Neural cell (in vitro differentiated cells): ENCODE data around the gene APP. TPM values are rescaled to one million over a fixed set of nuclear protein-coding genes. Genes with fewer than 3 reads are reported as not detected.

ENCODE experiments used
- H2AFZ ChIP-seq: fragments of 200-600, 300-800 bp; sonication (generic), shearing (Covaris generic); 2 replicates; pipeline ENCODE4 v1.6.0; 2014; ENCODE audit warnings: low read depth, mild to moderate bottlenecking, antibody characterized with exemption, low read length, moderate library complexity
- H3F3A ChIP-seq: fragments of 200-600 bp; shearing (Covaris generic); 2 replicates; pipeline ENCODE4 v1.6.1; 2016; ENCODE audit warnings: mild to moderate bottlenecking, moderate library complexity, mixed read lengths, antibody characterized with exemption, low read length; ENCODE audit not compliant: insufficient read depth, poor library complexity, severe bottlenecking
- H3K27ac ChIP-seq: fragments of 200-600, 300-800 bp; sonication (generic), shearing (Covaris generic); 2 replicates; pipeline ENCODE4 v1.5.1; 2014; ENCODE audit warnings: mild to moderate bottlenecking, low read length, moderate library complexity
- H3K27me3 ChIP-seq: fragments of 300-800, 200-600 bp; sonication (generic), shearing (Covaris generic); 2 replicates; pipeline ENCODE4 v1.6.0; 2014; ENCODE audit warnings: mild to moderate bottlenecking, low read depth, low read length, moderate library complexity; ENCODE audit not compliant: insufficient read depth
- H3K36me3 ChIP-seq: fragments of 300-800, 200-600 bp; sonication (generic), shearing (Covaris generic); 2 replicates; pipeline ENCODE4 v1.5.1; 2014; ENCODE audit warnings: mild to moderate bottlenecking, antibody characterized with exemption, low read length, moderate library complexity; ENCODE audit not compliant: insufficient read depth
- H3K4me2 ChIP-seq: fragments of 300-800, 200-600 bp; sonication (generic), shearing (Covaris generic); 2 replicates; pipeline ENCODE4 v1.6.0; 2014; ENCODE audit warnings: mild to moderate bottlenecking, low read length
- H3K4me3 ChIP-seq: fragments of 300-800, 200-600 bp; sonication (generic), shearing (Covaris generic); 2 replicates; pipeline ENCODE4 v1.5.1; 2014; ENCODE audit warnings: mild to moderate bottlenecking, low read length, moderate library complexity
- H3K79me2 ChIP-seq: fragments of 200-600 bp; shearing (Covaris generic); replicated peaks from 2 replicates; pipeline ENCODE4 v1.6.0; 2014; ENCODE audit warnings: mild to moderate bottlenecking, low read length, moderate library complexity; ENCODE audit not compliant: insufficient read depth
- H3K9ac ChIP-seq: fragments of 300-800, 200-600 bp; sonication (generic), shearing (Covaris generic); 2 replicates; pipeline ENCODE4 v1.6.1; 2016; ENCODE audit warnings: mild to moderate bottlenecking, low read length, mixed read lengths
- H3K9me2 ChIP-seq: fragments of 200-600 bp; shearing (Covaris generic); 2 replicates; pipeline ENCODE4 v1.6.1; 2016; ENCODE audit warnings: mild to moderate bottlenecking, low read length, mixed read lengths; ENCODE audit not compliant: insufficient read depth
- H3K9me3 ChIP-seq: fragments of 200-600, 300-800 bp; sonication (generic), shearing (Covaris generic); 2 replicates; pipeline ENCODE4 v1.6.1; 2016; ENCODE audit warnings: mild to moderate bottlenecking, mixed run types, low read length, moderate library complexity, mixed read lengths
- H4K20me1 ChIP-seq: fragments of 200-600 bp; shearing (Covaris generic); 2 replicates; pipeline ENCODE4 v1.6.1; 2016; ENCODE audit warnings: mild to moderate bottlenecking, mixed run types; ENCODE audit not compliant: insufficient read depth
- EP300 ChIP-seq: fragments of 450-650 bp; conservative IDR thresholded peaks from 2 replicates; pipeline ENCODE4 v1.6.1; 2014; ENCODE audit warnings: antibody characterized with exemption, mild to moderate bottlenecking, moderate library complexity; ENCODE audit not compliant: poor library complexity, severe bottlenecking
- EZH2 ChIP-seq: fragments of 200-600, 300-800 bp; shearing (Covaris generic), sonication (generic); IDR thresholded peaks from 2 replicates; pipeline ENCODE4 v1.6.1; 2014; ENCODE audit warnings: antibody characterized with exemption, low read length, borderline replicate concordance, mild to moderate bottlenecking; ENCODE audit not compliant: insufficient read depth, poor library complexity, severe bottlenecking
- MXI1 ChIP-seq: fragments of 450-650 bp; conservative IDR thresholded peaks from 2 replicates; pipeline ENCODE4 v1.6.1; 2014; ENCODE audit warnings: antibody characterized with exemption, mild to moderate bottlenecking; ENCODE audit not compliant: poor library complexity, severe bottlenecking
- POLR2AphosphoS5 ChIP-seq: IDR thresholded peaks from 2 replicates; pipeline ENCODE4 v1.6.1; 2012
- RAD21 ChIP-seq: fragments of 450-650 bp; conservative IDR thresholded peaks from 2 replicates; pipeline ENCODE4 v1.6.1; 2014; ENCODE audit warnings: antibody characterized with exemption, mild to moderate bottlenecking, moderate library complexity
- SMC3 ChIP-seq: fragments of 450-650 bp; conservative IDR thresholded peaks from 2 replicates; pipeline ENCODE4 v1.6.1; 2014; ENCODE audit warnings: antibody characterized with exemption, mild to moderate bottlenecking, moderate library complexity; ENCODE audit not compliant: poor library complexity
- TAF1 ChIP-seq: IDR thresholded peaks from 2 replicates; pipeline ENCODE4 v1.6.1; 2012; ENCODE audit warnings: low read depth
- polyA plus RNA-seq: library from polyadenylated mRNA; depleted of rRNA; stranded (reverse); fragments of >200 nt; gene quantifications from 2 replicates; pipeline ENCODE4 v1.2.3, GENCODE V29; 2014
- TF ChIP-seq, protein P1 (sequence below): IDR thresholded peaks from 2 replicates; pipeline ENCODE4 v1.6.1; 2012; ENCODE audit warnings: borderline replicate concordance
- TF ChIP-seq, protein P2 (sequence below): fragments of 450-650 bp; IDR thresholded peaks from 2 replicates; pipeline ENCODE4 v1.5.1; 2014; ENCODE audit warnings: antibody characterized with exemption, mild to moderate bottlenecking, moderate library complexity; ENCODE audit not compliant: poor library complexity, severe bottlenecking

Gene APP
- polyA plus RNA-seq, 1 donor from 2014 or later: 470 TPM

DNA sequence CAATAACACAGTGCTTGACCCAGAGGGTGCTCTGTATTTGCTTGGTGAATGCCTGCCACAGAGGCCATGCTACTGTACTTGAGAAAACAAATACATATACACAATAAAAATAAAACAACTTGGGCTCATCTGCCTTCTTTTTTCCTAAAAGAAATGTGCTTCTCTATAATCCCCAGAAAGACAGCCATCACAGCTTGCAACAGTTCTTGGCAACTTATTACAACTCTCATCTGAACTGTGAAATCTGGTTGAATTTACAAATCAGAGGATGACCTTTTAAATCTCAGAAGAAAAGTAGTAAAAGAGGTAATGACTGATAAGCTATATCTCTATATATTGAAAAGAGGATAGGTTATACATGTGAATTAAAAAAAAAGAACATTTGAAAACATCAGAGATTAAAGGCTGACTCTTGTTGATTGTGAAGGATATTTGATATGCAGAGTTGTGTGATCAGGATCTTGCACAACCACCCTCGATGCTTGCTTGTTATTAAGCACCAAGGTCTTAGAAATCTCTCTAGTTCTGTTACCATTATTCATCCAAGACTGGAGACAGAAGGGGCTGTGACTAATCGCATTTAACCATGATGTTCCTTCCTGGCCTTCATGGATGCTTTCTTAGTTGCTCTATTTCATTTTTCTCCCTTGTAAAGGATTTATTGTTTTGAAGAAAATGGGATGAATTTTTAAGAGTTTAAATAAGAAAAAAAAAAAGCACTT, 213.4 kb downstream of the APP start:
- Histone ChIP-seq H4K20me1 (no peaks in the 10 kb centered on the region), H3K27ac (no peak overlapping the region), H3K9me3 (no peaks in the 10 kb centered on the region), H3K9ac (no peak overlapping the region), H3K36me3 (no peaks in the 10 kb centered on the region), H3K27me3 (no peaks in the 10 kb centered on the region), H3F3A (no peaks in the 10 kb centered on the region), H3K4me3 (no peak overlapping the region), H3K9me2 (no peaks in the 10 kb centered on the region), H3K4me2 (no peak overlapping the region), H2AFZ (no peak overlapping the region), H3K79me2 (no peaks in the 10 kb centered on the region)
- TF ChIP-seq, protein P1, sequence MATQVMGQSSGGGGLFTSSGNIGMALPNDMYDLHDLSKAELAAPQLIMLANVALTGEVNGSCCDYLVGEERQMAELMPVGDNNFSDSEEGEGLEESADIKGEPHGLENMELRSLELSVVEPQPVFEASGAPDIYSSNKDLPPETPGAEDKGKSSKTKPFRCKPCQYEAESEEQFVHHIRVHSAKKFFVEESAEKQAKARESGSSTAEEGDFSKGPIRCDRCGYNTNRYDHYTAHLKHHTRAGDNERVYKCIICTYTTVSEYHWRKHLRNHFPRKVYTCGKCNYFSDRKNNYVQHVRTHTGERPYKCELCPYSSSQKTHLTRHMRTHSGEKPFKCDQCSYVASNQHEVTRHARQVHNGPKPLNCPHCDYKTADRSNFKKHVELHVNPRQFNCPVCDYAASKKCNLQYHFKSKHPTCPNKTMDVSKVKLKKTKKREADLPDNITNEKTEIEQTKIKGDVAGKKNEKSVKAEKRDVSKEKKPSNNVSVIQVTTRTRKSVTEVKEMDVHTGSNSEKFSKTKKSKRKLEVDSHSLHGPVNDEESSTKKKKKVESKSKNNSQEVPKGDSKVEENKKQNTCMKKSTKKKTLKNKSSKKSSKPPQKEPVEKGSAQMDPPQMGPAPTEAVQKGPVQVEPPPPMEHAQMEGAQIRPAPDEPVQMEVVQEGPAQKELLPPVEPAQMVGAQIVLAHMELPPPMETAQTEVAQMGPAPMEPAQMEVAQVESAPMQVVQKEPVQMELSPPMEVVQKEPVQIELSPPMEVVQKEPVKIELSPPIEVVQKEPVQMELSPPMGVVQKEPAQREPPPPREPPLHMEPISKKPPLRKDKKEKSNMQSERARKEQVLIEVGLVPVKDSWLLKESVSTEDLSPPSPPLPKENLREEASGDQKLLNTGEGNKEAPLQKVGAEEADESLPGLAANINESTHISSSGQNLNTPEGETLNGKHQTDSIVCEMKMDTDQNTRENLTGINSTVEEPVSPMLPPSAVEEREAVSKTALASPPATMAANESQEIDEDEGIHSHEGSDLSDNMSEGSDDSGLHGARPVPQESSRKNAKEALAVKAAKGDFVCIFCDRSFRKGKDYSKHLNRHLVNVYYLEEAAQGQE: no peak
- TF ChIP-seq MXI1 (no peak), POLR2AphosphoS5 (no peak), RAD21 (no peak), SMC3 (no peak)

DNA sequence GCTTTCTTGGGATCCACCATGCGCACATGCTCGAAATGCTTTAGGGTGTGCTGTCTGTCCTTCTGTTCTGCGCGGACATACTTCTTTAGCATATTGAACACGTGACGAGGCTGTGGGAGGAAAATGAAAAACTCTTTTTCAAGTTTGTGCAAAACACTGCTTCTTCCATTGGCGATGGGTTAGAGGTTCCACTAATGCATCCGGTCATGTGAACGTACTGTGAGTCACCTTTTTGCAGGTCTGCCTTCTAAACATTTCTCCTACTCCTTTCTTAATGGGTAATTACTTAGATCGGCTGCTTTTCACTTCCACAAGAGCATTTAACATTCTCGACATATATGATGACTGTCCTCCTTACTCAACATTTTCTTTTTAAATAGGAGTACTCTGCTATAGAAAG, 214.9 kb downstream of the APP start:
- peaks cover 3% of the 10 kb centered on the region for H3K36me3 ChIP-seq

DNA sequence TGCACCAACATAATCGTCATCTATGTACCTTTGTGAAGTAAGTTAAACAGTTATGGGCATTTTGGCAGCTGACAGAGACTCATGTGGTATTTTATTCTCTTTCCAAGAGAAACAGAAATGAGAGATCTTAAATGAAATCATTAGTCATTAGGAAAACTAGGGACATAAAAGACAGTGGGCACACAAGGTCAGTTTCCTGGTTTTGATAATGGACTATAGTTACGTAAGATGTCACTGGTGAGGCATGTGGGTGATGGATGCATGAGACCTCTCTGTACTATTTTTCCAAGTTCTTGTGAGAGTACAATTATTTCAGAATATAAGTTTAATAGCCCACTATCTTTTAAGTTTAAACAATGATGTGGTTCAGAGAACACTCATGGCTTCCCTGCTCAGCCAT, 216.9 kb downstream of the APP start:
- H3K36me3 ChIP-seq: peaks cover 5% of the 10 kb centered on the region
- H3K4me2 ChIP-seq: no peak overlapping the region
- no peaks in the 10 kb centered on the region for H3K79me2 ChIP-seq
- H3K9ac ChIP-seq: no peak overlapping the region
- no peaks in the 10 kb centered on the region for H3K9me3 ChIP-seq
- no peaks in the 10 kb centered on the region for H3K27me3 ChIP-seq
- no peaks in the 10 kb centered on the region for H3F3A ChIP-seq
- no peak overlapping the region for H2AFZ ChIP-seq
- no peak overlapping the region for H3K27ac ChIP-seq
- no peak overlapping the region for H3K4me3 ChIP-seq
- H3K9me2 ChIP-seq: no peaks in the 10 kb centered on the region
- H4K20me1 ChIP-seq: no peaks in the 10 kb centered on the region
- no peak for TF ChIP-seq EZH2
- TF ChIP-seq POLR2AphosphoS5: no peak
- no peak for TF ChIP-seq SMC3
- no peak for TF ChIP-seq RAD21
- TF ChIP-seq, protein P1: no peak
- no peak for TF ChIP-seq TAF1
- TF ChIP-seq, protein P2, sequence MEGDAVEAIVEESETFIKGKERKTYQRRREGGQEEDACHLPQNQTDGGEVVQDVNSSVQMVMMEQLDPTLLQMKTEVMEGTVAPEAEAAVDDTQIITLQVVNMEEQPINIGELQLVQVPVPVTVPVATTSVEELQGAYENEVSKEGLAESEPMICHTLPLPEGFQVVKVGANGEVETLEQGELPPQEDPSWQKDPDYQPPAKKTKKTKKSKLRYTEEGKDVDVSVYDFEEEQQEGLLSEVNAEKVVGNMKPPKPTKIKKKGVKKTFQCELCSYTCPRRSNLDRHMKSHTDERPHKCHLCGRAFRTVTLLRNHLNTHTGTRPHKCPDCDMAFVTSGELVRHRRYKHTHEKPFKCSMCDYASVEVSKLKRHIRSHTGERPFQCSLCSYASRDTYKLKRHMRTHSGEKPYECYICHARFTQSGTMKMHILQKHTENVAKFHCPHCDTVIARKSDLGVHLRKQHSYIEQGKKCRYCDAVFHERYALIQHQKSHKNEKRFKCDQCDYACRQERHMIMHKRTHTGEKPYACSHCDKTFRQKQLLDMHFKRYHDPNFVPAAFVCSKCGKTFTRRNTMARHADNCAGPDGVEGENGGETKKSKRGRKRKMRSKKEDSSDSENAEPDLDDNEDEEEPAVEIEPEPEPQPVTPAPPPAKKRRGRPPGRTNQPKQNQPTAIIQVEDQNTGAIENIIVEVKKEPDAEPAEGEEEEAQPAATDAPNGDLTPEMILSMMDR: no peak
- TF ChIP-seq MXI1: no peak

More for the DNA sequence above, 214.9 kb downstream of the APP start:
- H3K9me3 ChIP-seq: no peaks in the 10 kb centered on the region
- no peak overlapping the region for H3K9ac ChIP-seq
- H2AFZ ChIP-seq: no peak overlapping the region
- H4K20me1 ChIP-seq: no peaks in the 10 kb centered on the region
- no peaks in the 10 kb centered on the region for H3F3A ChIP-seq
- no peak overlapping the region for H3K4me2 ChIP-seq
- H3K27me3 ChIP-seq: no peaks in the 10 kb centered on the region
- TF ChIP-seq EP300 (no peak), SMC3 (no peak), POLR2AphosphoS5 (no peak)
- TF ChIP-seq, protein P2: no peak
- H3K27ac ChIP-seq: no peak overlapping the region
- H3K79me2 ChIP-seq: no peaks in the 10 kb centered on the region
- H3K4me3 ChIP-seq: no peak overlapping the region
- H3K9me2 ChIP-seq: no peaks in the 10 kb centered on the region
